ENCODE data around the gene CLNS1A.

Gene CLNS1A

DNA sequence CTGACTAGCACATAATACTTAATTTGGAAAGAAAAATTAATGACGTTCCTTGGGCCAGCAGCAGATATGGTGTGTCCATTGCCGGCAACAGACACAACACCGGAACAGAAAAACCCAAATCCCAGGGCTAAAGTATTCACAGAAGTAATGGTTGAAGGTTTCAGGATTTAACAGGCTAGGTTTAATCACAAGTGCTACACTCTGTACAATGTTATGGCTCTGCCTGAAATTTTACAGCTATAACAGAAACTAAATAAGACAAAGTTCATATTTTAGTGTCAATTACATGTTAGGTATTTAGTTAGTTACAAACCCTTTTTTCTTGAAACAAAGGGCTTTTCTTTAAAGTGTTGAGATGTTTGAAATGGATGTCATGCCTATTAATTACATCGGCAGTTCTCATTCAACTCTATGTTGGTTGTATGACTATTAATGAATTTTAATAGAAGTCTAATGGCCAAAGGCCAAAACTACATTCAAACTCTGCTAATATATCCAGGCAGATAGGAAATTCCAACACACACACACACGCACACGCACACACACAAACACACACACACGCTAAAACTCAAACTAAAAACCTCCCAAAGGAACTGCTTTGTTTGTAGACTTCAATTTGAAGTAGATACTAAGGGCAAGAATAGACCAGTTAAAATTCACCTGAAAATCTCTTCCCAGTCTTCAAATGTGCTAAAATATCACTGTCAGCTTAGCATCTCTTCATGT is 27.8 kb upstream of the CLNS1A start:
- TF ChIP-seq, protein P1, sequence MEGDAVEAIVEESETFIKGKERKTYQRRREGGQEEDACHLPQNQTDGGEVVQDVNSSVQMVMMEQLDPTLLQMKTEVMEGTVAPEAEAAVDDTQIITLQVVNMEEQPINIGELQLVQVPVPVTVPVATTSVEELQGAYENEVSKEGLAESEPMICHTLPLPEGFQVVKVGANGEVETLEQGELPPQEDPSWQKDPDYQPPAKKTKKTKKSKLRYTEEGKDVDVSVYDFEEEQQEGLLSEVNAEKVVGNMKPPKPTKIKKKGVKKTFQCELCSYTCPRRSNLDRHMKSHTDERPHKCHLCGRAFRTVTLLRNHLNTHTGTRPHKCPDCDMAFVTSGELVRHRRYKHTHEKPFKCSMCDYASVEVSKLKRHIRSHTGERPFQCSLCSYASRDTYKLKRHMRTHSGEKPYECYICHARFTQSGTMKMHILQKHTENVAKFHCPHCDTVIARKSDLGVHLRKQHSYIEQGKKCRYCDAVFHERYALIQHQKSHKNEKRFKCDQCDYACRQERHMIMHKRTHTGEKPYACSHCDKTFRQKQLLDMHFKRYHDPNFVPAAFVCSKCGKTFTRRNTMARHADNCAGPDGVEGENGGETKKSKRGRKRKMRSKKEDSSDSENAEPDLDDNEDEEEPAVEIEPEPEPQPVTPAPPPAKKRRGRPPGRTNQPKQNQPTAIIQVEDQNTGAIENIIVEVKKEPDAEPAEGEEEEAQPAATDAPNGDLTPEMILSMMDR (IDR thresholded peaks at IDR 0.05; ENCODE audit: low read depth, low read length), result no peak
- DNase-seq (ENCODE audit: extremely low read depth, low read depth), result no peak

GRCh38 chr11:77661670-77662069 is 24.1 kb upstream of the CLNS1A start:
- TF ChIP-seq, protein P1 (IDR thresholded peaks at IDR 0.05; ENCODE audit: low read depth, low read length), result no peak
- DNase-seq (ENCODE audit: extremely low read depth, low read depth), result no peak

DNA sequence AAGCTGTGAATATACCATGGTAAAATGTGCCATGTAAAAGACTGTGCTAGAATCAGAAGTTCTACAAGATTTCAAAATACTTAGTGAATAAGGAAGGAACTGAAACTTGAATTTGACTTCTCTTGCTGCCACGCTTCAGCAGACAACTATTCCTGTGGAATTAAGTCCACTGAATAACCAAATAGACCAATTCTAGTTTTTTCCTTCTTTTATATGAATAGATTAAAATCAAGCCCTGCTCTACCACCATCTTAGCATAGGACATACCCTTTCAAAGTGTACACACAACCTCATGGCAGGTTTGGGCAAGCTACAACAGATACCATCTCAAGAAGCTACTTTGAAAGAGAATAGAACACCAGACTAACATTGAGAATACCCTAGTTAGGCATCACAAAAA is 23.4 kb upstream of the CLNS1A start:
- no peak for DNase-seq (ENCODE audit: extremely low read depth, low read depth)
- TF ChIP-seq, protein P1 (IDR thresholded peaks at IDR 0.05; ENCODE audit: low read depth, low read length), result no peak

DNA sequence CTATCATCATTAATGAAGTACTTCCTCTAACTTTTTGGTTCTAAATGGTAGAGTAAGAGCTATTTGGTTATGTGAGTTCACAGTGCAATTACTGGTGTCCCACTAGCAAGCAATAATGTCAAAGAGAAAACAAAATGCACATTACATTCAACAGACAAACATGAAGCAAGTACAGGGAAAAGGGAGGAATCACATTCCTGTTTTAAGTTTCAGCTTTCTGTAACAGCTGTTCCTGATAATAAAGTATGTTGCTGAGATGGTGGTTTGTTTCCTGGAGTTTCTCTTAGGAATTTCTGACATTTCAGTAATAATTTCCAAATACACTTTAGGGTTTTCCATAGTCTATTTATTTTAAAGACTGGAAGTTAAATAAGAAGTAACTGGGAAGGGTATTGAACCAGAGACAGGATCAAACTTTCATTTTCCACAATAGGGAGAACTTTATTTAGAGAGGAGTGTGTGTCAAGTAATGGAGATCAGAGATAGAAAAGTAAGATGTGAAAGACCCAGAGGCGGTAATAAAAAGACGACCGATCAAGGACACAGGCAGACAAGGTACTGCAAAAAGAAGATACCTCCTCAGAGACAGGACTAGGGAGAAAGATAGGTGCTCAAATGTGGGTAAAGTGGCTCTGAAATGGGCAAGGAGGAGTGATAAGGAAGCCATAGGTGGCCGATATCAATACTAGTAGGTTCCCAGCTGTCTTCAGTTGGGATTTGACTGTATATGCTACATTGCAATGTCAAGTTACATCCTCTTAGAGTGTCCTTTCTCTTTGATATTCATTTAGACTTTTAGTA is 20.8 kb upstream of the CLNS1A start:
- TF ChIP-seq, protein P1 (IDR thresholded peaks at IDR 0.05; ENCODE audit: low read depth, low read length), result no peak
- DNase-seq (ENCODE audit: extremely low read depth, low read depth), result peak; percentile 43

GRCh38 chr11:77656362-77656761 is 18.8 kb upstream of the CLNS1A start:
- TF ChIP-seq, protein P1 (IDR thresholded peaks at IDR 0.05; ENCODE audit: low read depth, low read length), result no peak
- no peak for DNase-seq (ENCODE audit: extremely low read depth, low read depth)

DNA sequence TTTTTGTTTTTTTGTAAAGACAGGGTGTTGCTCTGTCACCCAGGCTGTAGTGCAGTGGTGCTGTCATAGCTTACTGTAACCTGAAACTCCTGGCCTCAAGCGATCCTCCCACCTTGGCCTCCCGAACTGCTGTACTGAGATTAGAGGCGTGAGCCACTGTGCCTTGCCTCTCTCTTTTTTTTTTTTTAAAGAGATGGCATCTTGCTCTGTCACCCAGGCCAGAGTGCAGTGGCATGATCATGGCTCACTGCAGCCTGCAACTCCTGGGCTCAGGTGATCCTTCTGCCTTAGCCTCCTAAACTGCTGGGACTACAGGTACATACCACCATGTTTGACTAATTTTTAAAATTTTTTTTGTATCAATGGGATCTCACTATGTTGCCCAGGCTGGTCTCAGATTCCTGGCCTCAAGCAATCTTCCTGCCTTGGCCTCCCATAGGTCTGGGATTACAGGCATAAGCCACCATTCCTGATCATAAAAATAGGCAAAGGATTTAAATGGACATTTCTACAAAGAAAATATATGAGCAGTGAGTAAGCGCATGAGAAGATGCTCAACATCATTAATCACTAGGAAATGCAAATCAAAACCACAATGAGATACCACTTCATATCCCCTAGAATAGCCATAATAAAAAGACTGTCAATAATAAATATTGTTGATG is 17.3 kb upstream of the CLNS1A start:
- TF ChIP-seq, protein P1 (IDR thresholded peaks at IDR 0.05; ENCODE audit: low read depth, low read length), result no peak
- no peak for DNase-seq (ENCODE audit: extremely low read depth, low read depth)

DNA sequence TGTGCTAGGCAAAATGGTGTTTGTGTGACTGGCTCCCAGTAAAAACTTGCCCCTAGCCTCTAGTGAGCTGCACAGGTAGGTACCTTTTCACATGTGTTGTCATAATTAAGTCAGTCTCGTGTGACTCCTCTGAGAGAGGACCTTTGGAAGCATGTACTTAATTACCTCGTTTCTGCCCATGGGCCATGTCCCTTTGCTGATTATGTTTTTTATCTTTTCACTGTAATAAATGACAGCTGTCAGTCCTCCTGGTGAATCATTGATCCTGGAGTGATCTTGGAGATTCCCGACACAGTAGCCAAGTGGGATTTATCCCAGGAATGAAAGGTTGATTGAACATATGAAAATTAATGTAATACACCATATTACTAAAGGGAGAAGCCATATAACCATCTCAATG is 12.5 kb upstream of the CLNS1A start:
- TF ChIP-seq, protein P1 (IDR thresholded peaks at IDR 0.05; ENCODE audit: low read depth, low read length), result no peak
- DNase-seq (ENCODE audit: extremely low read depth, low read depth), result no peak
